ENCODE data around the gene CARD9.

CARD9 gene

GRCh38 chr9:136389396-136389795, 15.9 kb upstream of the CARD9 start:
- in situ Hi-C loops (cut with HindIII; ENCODE audit: low pct_ligation_motif_present, low pct_unique_long_range_greater_than_20kb, low sequenced_read_pairs) = no loop called here
- DNase-seq = no peak

DNA sequence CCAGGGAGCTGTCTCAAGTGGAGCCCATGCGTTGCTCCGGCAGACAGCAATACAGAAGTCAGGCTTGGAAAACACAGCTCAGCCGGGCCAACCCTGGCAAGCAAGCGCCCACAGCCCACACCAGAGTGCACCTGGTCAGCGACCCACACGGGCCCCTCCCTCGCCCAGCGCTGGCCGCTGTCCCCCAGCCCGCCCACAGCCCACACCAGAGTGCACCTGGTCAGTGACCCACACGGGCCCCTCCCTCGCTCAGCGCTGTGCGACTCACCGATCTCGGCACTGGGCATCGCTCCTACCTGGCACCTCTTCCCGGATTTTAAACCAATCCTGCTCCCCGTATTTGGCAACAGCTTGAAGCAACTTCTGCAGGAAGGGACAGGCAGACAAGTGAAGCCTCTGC, 13.7 kb upstream of the CARD9 start:
- no peak for DNase-seq
- in situ Hi-C loops (cut with HindIII; ENCODE audit: low pct_ligation_motif_present, low pct_unique_long_range_greater_than_20kb, low sequenced_read_pairs) = no loop called here

- in situ Hi-C loops (cut with HindIII; ENCODE audit: low pct_ligation_motif_present, low pct_unique_long_range_greater_than_20kb, low sequenced_read_pairs) = no loop called here
- DNase-seq = no peak
Measured at GRCh38 chr9:136386018-136386417, 12.5 kb upstream of the CARD9 start.

GRCh38 chr9:136385015-136385414, 11.5 kb upstream of the CARD9 start:
- in situ Hi-C loops (cut with HindIII; ENCODE audit: low pct_ligation_motif_present, low pct_unique_long_range_greater_than_20kb, low sequenced_read_pairs) = no loop called here
- DNase-seq = no peak

DNA sequence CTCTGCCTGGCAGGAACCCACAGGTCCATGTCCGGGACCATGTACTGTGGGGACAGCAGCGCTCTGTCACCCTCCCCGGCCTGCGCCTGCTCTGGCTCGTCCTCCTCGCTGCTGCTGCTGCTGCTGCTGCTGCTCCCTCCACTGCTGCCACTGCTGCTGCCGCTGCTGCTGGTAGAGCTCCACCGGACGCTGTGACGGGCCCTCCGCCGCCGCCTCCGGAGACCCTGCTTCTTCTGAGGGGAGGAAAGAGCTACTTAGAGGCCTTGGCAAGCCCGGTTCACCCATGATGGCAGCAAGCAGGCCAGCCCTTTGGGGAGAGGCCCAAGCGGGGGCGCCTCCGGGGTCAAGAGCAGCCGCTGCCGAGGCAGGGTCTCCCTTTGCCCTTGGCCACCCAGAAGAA, 10.0 kb upstream of the CARD9 start:
- in situ Hi-C loops (cut with HindIII; ENCODE audit: low pct_ligation_motif_present, low pct_unique_long_range_greater_than_20kb, low sequenced_read_pairs) = no loop called here

GRCh38 chr9:136381966-136382513, 8.6 kb upstream of the CARD9 start:
- no peak for DNase-seq
- in situ Hi-C loops (cut with HindIII; ENCODE audit: low pct_ligation_motif_present, low pct_unique_long_range_greater_than_20kb, low sequenced_read_pairs) = no loop called here

More for the DNA sequence above, 10.0 kb upstream of the CARD9 start:
- DNase-seq = no peak

GRCh38 chr9:136381311-136381710, 7.8 kb upstream of the CARD9 start:
- in situ Hi-C loops (cut with HindIII; ENCODE audit: low pct_ligation_motif_present, low pct_unique_long_range_greater_than_20kb, low sequenced_read_pairs) = no loop called here
- DNase-seq = no peak

GRCh38 chr9:136380381-136380780, 6.9 kb upstream of the CARD9 start:
- in situ Hi-C loops (cut with HindIII; ENCODE audit: low pct_ligation_motif_present, low pct_unique_long_range_greater_than_20kb, low sequenced_read_pairs) = no loop called here
- no peak for DNase-seq

GRCh38 chr9:136379891-136380290, 6.4 kb upstream of the CARD9 start:
- DNase-seq = no peak
- in situ Hi-C loops (cut with HindIII; ENCODE audit: low pct_ligation_motif_present, low pct_unique_long_range_greater_than_20kb, low sequenced_read_pairs) = no loop called here

DNA sequence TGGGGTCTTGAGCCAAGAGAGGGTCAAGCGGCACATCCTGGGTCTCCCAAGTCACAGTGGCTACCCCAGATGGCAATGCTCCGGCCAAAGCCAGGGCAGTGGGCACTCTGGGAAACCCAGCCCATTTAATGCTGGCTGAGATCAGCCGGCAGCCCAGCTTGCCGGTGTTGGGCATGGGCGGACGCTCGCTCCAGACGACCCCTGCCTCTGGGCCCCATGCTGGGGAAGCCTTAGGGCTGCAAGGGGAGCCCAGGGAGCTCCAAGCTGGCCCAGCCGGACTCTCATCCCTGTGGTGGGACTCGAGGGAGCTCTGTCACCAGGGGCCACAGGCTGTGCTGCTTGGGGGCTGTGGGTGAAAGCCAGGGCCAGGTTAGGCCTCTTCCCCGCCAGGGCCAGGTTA, 5.9 kb upstream of the CARD9 start:
- in situ Hi-C loops (cut with HindIII; ENCODE audit: low pct_ligation_motif_present, low pct_unique_long_range_greater_than_20kb, low sequenced_read_pairs) = no loop called here
- no peak for DNase-seq

DNA sequence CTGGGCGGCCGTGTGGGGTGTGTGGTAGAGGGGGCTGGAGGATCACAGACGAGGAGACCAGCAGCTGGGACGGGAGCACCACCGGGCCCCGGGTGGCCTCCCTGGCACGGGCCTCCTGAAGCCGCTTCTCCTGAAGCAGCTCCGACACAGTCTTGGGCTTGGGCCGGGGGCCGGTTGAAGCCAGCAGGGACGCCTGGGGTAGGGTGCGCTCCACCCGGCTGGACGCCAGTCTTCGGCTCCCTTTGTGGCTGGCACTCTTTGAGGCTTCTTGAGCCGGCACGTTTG, 5.5 kb upstream of the CARD9 start:
- DNase-seq = no peak
- in situ Hi-C loops (cut with HindIII; ENCODE audit: low pct_ligation_motif_present, low pct_unique_long_range_greater_than_20kb, low sequenced_read_pairs) = no loop called here

DNA sequence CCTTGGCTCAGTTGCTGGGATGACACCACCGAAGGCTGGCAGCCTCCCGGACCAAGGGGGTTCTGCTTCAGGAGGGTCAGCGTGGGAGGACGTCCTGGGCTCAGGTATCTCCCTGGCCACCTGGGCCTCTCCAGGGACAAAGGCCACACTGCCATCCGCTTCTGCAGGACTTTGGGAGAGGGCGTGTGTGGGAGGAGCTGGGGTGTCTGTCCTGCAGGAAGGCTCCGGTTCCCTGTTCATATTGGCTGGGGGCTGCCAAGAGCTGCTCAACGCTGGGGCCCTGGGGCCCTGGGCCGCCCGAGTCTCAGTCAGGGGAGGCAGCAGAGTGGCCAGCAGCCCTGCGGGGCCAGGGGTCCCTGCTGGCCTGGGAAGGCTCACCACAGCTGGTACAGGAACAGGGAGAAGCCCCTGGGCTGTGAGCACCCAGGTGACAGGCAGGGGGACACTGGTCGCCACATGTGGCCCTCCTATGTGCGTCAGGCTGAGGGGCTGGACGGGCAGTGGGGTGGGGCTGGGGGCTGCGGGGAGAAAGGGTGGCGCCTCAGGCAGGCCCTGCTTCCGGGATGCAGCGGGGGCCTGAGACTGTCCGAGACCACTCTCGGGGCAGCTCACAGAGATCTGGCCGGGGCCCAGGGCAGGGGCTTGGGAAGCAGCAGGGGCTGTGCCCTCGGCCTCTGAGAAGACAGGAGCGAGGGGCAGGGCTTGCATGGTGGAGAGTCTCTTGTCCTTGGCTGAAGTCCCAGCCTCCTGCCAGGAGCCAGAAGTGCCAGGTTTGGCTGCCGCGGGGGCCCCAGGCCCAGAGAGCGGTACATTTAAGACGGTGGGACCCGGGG, 4.9 kb upstream of the CARD9 start:
- in situ Hi-C loops (cut with HindIII; ENCODE audit: low pct_ligation_motif_present, low pct_unique_long_range_greater_than_20kb, low sequenced_read_pairs) = no loop called here
- no peak for DNase-seq

- in situ Hi-C loops (cut with HindIII; ENCODE audit: low pct_ligation_motif_present, low pct_unique_long_range_greater_than_20kb, low sequenced_read_pairs) = no loop called here
- no peak for DNase-seq
Measured at GRCh38 chr9:136377341-136378169, 4.1 kb upstream of the CARD9 start.

DNA sequence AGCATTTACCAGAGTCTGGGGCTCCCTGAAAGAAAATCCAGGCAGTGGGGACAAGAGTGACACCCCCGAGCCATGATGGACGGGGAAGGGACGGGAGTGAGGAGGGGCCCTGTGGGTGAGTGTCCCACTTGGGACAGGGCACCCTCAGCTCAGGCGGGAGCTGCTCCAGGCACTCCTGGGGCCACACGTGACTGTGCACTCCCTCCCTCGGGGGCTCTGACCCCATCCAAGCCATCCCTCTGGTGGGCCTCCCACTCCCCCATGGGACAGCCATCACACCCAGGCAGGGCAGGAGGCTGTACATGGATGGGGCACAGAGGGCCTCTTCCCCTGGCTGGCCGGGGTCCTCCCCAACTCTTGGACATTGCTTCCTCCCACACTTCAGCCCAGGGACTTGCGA, 3.0 kb upstream of the CARD9 start:
- no peak for DNase-seq
- in situ Hi-C loops (cut with HindIII; ENCODE audit: low pct_ligation_motif_present, low pct_unique_long_range_greater_than_20kb, low sequenced_read_pairs) = no loop called here

GRCh38 chr9:136375096-136375495, 1.6 kb upstream of the CARD9 start:
- no peak for DNase-seq
- in situ Hi-C loops (cut with HindIII; ENCODE audit: low pct_ligation_motif_present, low pct_unique_long_range_greater_than_20kb, low sequenced_read_pairs) = no loop called here

GRCh38 chr9:136374183-136374575, 710 bp upstream of the CARD9 start:
- no peak for DNase-seq
- in situ Hi-C loops (cut with HindIII; ENCODE audit: low pct_ligation_motif_present, low pct_unique_long_range_greater_than_20kb, low sequenced_read_pairs) = no loop called here

DNA sequence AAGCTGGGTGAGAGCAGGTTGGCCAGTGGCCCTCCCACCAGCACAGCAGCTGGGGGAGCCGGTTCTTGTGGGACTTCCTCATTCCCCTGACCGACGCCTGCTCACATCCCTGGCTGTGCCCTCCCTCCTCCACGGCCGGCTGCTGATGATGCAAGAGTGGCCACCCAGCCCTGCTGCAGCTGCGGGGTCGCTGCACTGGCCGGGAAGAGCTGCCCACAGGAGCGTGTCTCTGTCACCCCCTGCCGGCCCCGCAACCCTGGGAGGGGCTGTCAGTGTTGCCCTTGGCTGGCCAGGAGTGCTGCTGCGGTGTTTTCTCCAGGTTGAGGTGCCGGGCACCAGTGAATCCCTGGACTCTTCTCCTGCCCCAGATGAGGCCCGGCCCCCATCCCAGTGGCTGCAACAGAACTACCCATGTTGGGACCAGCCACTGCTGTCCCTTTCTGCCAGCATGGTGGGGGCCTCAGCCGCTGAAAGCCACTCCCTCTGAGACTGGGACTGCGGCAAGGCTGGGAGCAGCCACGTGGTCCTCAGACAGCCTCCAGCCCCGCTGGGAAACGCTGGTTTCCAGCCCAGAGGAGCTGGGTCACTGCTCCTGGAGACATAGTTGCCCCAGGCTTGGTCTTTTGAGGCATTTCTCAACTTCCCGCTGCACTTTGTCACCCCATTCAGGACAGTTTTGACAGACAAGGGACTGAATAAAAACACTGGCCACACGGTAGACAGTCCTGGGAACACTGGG, 739 bp downstream of the CARD9 start:
- in situ Hi-C loops (cut with HindIII; ENCODE audit: low pct_ligation_motif_present, low pct_unique_long_range_greater_than_20kb, low sequenced_read_pairs) = no loop called here
- peak; percentile 72 for DNase-seq

GRCh38 chr9:136372006-136372405, 1.5 kb downstream of the CARD9 start:
- in situ Hi-C loops (cut with HindIII; ENCODE audit: low pct_ligation_motif_present, low pct_unique_long_range_greater_than_20kb, low sequenced_read_pairs) = no loop called here
- no peak for DNase-seq

DNA sequence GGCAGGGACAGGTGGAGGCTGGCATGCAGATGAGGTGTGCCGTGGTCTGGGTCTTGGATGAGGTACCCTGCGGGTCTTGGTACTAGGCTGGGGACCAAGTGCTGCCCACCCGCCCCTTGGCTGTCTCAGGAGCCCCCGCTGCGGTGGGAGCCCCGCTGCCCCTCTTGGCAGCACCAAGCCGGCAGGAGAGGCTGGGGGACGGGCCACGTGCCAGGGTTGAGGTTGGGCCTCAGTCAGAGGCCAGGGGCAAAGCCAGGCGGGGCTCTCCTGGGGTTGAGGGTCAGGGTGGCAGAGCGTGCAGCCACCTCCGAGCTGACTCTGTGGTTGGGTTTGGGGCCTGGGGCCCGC, 2.0 kb downstream of the CARD9 start:
- DNase-seq = no peak
- in situ Hi-C loops (cut with HindIII; ENCODE audit: low pct_ligation_motif_present, low pct_unique_long_range_greater_than_20kb, low sequenced_read_pairs) = no loop called here
